Stimulated activated CD4-positive, alpha-beta T cell treated with anti-CD3 and anti-CD28 coated beads, Interleukin-2, amount 100 ng/mL, for 48 hours (primary cell): ENCODE results near the gene GRIK4.

Experiments used
- DNase-seq, 2 donors: peaks; one replicate each; pipeline ENCODE4 v3.0.0-alpha.2; 2020

Gene GRIK4

DNA sequence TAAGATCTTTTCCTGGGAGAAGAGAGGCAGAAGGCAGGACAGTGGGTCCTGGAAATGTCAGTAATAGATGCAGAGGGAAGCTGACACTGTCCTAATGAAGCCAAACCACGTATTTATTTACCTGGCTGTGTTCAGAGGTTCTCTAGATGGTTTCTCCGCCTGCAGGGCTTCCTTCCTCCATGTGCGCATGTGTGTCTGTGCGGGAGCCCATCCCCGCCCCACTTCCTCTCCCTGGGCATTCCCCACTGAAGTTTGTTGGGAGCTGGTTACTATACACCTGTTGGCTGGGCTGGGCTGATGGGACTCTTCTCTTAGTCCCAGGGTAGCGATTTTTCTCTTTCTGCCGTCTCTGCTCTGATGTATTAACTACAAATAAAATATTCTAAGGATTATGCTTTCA is 307.5 kb downstream of the GRIK4 start:
- no peak for DNase-seq

DNA sequence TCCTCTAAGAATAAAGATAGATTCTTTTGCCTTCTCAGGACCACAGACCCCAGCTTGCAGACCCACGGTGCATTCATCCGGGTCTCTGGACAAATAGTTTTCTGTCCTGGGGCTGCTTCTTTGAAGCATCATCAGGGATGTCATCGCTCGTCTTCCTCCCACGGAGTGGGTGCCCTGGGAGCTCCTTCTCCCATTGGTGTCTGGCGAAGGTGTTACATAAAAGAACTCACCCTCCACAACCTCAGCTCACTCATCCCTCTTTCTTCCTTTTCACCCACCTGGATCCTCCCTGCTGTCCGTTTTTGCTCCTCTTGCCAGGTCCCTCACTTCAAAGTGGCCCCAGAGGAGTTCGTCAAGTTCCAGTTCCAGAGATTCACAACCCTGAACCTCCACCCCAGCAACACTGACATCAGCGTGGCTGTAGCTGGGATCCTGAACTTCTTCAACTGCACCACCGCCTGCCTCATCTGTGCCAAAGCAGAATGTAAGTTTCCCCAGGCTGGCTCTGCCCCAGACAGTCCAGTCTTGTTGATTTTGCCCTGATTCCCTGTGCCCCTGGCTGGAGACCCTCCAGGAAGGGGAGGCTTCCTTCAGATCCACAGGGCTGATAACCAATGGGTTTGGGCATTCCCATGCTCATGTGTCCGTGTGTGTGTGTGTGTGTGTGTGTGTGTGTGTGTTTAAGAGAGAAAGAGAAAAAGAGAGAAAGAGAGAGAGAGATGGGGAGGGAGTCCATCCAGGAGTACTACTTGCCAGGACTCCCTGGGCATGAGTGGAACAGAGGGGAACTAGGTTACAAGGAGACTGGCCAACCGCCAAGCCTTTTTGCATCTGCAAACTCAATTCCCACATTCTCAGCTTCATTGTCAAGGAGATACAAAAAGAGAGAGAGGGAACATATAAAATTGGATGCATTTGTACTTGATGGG is 308.2 kb downstream of the GRIK4 start:
- DNase-seq, result no peak

DNA sequence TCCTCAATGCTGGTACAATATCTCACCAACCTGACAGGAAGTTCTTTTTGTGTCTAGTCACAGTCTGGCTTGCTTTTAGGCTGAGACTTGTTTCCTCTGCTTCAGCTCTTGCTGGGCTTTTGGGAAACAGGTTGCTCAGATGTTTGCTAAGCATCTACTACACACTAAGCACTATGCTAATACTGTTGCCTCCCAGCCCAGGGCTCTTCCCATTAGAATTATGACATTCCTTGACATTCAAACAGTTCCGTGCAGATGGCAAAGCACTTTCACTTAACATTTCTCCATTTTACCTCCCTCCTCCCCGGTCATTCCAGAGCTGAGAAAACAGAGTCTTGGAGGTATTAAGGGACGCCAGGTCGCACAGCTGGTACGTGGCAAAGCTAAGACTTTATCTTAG is 311.6 kb downstream of the GRIK4 start:
- no peak for DNase-seq

DNA sequence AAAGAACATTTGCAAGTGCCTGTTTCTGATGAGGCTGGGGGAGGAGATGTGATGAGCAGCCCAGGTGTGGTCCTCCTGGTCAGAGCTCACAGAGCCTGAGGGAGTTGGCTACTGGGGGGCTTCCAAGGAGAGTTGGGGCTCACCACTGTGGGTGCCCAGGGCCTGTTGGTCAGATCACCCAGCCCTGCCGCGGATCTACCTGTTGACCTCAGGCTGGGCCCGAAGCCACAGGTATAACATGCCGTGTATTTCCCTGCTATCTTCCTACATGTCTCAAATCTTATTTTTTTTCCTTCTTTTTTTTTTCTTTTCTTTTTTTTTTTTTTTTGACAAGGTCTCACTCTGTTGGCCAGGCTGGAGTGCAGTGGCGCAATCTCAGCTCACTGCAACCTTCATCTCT is 312.7 kb downstream of the GRIK4 start:
- DNase-seq, result no peak

DNA sequence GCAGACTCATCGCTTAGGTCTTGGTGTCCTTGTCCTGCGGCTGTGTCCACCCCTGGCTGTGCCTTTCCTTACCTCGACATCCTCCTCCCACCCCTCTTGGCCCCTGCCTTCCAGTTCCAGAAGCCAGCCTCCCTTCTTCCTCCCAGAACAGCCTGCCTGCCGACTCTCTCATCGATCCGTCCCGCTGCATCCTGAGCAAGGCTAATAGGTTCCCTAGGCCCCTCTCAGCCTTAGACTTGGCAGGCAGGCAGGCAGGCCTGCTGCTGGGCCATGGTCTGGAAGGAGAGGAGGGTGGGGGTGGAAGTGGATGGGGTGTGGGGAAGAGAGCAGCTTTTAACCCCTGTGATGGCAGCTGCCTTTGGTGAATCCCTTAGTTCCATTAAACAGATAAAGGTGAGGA is 315.6 kb downstream of the GRIK4 start:
- DNase-seq, result no peak

DNA sequence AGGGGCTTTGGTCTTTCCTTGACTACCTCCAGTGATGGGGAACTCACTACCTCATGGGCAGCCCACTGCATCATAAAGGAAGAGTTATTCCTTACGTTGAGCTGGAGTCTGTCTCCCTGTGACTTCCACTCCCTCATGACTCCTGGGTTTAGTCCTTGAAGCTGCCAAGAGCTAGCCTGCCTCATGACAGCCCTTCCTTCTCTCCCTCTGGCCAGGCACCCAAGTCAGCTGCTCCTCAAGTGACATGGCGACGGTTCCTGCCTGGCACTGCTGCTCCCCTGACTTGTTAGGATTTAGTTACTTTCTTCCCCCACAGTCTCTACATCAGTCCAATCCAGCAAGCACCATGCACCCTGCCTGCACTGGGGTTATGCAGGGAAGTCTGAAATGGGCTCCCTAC is 316.3 kb downstream of the GRIK4 start:
- DNase-seq, result no peak

DNA sequence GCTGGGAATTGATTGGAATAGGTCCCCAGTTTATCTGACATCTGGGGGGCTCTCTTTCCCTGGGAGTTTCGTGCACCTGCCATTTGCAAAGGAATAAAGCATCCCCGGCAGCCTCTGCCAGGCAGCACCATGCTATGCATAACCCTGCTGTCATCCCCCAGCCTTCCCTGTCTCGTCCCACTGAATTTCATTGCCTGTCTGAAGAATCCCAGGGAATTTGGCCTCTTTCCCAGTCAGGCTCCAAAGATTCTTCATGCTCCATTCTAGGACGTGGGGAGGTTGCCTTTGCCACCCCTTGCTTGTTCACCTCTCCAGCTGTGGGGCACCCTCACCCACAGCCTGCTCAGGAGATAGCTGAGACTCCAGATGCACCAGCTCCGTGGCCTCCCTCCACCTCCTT is 317.3 kb downstream of the GRIK4 start:
- no peak for DNase-seq

DNA sequence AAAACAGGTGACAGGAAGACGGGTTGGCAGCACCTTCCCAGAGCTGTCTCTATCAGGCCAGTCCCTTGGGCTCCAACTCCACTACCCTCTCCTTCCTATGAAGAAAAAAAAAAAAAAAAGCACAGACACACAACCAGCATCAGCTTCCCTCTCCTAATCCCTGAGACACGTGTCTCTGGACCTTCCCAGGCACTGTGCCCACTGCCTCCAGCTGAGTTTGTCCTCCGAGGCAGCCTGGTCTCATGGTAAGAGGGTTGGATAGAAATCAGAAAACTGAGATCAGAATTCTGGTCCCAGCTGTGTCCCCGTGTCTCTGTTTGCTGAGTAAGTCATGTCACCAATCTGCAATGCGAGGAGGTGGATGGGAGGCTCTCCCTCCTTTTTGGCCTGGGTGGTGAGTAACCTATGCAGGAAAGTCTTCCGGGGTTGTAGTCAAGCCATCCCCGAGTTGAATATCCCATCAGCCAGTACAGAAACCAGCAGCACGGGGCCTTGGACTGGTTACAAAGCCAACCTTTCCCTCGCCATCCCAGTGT is 318.6 kb downstream of the GRIK4 start:
- no peak for DNase-seq

DNA sequence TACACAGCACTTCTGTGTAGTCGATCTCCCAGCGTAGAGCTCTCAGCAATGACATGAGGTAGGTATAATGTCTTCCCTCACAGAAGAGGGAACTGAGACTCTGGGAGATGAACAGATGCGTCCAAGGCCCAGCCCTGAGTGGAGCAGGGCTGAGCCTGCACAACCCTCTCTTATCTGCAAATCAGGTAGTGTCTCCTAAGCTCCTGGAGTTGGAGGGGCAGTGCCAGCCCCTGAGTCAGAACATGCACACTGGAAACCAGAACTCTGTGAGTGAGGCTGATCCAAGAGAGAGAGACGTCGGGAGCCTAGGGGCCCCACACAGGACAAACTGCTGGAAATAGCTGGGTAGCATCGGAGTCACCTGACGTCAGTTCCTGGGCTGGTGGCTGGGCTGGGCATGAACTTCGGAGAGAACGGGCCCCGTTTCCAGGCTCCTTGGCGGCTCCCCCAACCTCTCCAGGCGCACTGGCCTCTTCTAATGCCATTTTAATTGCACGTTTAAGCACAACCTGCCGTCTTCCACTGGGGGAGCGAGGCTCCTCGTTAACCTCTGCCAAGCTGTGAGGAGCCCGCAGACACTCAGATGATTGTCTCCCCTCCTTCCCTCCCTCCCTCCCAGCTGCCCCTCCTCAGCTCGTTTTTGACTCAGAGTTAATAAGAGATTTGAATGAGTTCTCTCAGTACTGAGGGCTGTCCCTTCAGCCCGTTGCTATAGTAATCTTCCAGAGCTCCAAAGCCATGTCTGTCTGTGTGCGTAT is 321.1 kb downstream of the GRIK4 start:
- DNase-seq, result no peak

DNA sequence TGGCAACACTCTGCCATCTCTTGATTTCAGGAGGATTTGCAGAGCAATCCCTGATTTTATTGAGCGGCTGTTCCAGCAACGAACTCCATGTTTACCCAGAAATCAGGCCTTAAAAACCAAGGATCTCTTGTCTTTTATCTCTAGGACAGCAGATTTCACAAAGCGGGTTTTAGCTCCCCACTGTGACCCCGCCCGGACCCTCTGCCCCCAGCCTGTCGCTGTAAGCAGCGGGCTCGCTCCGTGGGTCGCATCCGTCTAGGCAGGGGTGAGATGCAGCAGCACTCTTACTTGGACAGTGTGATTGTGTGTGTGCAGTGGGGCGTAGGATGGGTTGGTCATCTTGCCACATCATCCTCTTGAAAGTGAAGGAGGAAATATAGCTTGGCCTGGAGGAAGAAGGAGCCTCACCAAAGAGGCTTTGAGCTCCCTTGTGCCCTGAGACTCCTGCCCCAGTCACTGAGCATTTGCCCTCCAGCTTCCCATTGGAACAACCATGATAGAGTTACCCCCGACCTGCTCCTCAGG is 323.2 kb downstream of the GRIK4 start:
- no peak for DNase-seq

DNA sequence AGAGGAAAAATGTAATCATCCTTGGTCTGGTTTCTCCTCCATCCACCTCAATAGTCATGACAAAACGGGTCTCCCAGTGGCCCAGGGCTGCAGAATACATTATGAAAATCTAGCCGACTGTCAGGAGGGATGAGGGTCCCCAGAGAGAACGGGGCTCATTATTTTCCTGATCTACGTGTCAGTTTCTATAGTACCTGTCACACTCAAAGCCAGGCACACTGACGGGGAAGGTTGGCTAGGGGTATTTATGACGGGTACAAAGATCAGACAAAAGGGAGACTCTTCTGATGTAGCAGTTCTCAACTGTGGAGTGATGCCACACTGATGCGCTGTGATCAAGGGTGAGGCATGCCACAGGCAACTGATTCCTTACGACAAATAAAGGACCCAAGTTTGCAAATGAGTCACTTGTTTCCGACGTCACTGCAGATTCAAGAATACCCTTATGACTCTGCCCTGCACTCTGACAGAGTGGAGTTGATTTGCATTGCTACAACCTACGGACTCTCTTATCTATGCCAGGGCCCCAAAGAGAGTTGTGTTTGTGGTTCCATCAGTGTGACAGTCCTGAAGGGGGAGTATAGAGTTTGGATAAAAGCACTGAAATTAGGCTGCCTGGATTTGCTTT is 324.2 kb downstream of the GRIK4 start:
- DNase-seq, result peak; percentile 23 to 30

DNA sequence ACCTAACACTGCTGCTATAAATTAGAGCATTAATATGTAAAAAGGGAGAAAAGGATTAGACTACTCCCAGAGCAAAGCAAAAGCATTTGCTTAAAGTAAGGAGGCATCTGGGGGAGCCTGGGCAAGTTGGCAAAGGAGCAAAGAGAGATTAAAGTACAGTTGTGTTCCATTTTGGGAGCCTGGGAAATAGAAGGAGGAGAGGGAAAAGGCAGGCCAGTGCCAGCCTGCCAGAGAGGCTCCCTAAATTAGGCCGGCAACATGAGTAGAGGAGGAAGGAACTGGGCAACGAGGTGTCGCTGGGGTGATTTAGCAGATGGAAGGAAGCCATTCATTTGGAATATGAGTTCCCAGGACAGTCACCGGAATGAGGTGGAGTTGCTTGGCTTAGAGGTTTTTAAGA is 326.1 kb downstream of the GRIK4 start:
- no peak for DNase-seq

DNA sequence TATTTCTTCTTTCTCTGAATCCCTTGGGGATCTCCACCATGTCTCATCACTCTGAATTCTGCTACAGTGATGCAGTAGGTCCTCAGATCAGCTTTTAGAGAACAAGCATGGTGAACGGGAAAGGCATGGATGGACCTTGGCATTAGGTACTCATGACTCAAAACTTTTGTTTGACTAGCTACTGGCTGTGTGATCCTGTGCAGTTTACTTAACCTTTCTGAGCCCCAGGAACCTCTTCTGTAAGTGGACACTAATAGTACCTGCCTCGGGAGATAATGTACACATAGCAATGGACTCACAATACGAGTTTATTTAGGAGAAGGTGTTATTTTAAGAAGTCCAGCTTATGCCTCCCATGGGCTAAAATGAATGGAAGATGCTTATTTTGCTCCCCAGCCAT is 327.7 kb downstream of the GRIK4 start:
- DNase-seq, result no peak

DNA sequence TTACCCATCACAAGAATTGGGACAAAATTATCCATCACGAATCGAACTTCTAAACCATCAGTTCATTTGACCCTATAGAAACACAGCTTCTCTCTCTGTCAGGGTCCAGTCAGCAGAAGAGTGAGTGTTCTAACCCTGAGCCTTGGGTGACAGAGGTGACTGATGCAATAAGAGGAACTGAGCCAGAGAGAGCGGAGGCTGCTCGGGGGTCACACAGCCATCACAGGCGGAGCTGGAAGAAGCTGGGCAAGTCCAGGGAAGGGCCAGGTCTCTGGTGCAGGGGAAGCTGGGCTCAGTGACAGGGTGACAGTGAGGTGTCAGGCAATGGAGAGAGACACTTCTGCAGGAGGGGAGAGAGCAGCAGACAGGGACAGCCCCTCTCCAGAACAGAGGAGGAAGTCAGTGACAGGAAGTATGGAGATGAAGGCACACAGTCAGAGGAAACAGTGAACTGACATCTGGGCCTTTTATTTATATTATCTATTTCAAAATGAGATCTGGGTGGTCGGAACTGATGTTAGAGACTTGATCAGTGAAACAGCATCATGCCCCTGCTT is 328.4 kb downstream of the GRIK4 start:
- DNase-seq, result no peak

DNA sequence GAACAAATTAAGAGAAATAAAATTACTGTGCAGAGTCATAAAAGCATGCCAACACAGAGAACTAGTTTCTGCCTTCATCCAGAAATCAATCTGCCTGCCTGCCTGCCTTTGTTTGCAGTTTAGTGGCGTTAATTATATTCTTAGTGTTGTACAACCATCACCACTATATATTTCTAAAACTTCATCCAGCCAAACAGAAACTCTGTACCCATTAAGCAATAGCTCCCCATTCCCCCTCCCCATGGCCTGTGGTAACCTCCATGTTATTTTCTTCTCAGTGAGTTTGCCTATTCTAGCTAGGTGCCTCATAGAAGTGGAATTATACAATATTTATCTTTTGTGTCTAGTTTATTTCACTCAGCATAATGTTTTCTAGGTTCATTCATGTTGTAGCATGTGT is 329.1 kb downstream of the GRIK4 start:
- no peak for DNase-seq

DNA sequence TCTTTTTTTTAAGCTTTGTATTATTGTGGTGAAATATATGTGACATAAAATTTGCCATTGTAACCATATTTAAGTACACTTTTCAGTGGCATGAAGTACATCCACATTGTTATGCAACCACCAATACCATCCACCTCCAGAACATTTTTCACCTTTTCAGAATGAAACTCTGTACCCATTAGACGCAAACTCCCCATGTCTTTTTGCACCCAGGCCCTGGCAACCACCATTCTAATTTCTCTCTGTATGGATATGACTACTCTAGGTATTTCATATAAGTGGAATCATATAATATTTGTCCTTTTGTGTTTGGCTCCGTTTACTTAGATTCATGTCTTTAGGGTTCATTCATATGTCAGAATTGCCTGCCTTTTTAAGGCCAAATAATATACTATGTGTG is 329.5 kb downstream of the GRIK4 start:
- DNase-seq, result no peak

DNA sequence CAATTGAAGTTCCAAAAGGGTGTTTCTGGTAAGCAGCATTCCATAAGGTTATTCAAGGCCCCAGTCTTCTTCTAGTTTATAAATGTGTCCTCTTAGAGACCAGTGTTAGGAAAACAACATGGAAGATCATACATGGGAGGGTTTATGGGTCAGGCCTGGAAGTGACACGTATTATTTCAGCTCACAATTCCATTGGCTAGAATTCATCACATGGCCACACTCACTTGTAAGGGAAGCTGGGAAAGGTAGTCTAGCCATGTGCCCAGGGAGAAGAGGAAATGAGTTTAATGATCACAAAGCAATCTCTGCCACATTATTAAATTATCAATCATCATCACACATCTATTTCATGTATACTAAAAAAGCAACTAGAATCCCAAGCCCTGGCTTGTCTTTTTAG is 330.6 kb downstream of the GRIK4 start:
- DNase-seq, result no peak

DNA sequence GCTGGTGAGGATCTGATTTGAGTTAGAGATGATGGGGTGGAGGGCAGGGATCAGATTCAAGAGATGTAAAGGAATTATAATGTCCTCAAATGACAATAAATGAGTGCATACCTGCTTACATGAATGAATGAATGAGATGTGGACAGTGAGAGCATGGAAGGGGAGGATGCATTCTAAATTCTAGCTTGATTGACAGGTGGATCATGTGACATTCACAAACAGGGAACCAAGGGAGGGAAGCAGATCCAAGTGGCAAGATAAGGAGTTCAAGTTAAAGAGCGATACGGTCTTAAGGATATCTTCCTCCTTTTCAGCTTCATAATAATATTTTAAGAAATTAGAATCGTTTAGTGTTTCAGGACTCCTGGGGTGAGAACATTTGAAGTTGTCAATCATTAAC is 341.9 kb downstream of the GRIK4 start:
- DNase-seq, result no peak

DNA sequence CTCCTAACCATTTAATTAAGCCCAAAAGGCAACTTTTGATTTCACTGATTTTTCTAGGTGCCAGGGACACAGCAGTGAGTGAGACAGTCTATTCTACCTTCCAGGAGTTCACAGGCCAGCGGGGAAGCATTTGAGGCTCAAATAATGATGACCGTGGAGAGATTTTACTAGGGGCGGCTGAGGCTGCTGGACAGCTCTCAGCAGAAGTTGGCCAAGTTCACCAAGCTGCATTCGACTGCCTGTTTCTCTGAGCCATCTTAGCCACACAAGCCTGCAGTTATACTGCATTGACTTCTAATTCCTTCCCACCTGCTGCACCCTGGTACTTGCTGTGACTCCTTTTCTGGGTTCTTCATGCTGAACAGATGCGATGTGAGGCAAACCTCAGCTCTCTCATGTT is 343.4 kb downstream of the GRIK4 start:
- DNase-seq, result no peak

DNA sequence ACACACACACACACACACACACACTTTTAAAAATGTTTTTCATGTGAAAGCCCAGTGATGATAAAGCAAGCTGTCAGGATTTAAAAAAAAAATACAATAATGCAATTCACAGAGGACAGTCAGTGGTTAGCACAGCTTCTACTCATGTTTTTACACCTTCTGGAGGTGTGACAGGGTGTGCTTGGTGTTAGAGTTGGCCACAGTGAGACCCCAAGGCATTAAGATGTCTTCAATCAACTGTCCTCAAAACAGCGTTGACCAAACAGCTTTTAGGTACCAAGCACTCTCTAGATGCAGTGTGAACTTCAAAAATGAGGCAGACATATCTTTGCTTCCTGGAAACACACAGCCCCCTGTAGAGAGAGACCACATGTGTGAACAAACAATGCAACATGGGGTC is 346.0 kb downstream of the GRIK4 start:
- DNase-seq, result no peak

DNA sequence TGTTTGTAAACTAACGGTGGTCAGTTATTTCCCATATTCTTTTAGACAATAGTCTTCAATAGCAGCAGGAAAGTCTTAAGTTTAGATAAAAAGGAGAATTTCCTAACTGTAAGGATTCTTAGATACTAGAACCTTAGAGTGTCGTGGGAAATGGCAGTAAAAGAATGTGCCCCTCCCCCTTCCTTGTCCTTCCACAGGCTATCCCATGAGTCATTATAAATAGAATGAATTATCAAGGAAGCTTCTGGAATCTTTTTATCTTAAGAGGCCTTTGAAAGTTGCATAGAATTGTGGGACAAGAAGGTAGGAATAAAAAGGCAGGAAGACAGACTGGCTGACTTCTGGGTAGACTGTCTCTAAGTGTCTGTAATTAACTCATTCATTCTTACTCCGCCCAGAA is 347.2 kb downstream of the GRIK4 start:
- no peak for DNase-seq

DNA sequence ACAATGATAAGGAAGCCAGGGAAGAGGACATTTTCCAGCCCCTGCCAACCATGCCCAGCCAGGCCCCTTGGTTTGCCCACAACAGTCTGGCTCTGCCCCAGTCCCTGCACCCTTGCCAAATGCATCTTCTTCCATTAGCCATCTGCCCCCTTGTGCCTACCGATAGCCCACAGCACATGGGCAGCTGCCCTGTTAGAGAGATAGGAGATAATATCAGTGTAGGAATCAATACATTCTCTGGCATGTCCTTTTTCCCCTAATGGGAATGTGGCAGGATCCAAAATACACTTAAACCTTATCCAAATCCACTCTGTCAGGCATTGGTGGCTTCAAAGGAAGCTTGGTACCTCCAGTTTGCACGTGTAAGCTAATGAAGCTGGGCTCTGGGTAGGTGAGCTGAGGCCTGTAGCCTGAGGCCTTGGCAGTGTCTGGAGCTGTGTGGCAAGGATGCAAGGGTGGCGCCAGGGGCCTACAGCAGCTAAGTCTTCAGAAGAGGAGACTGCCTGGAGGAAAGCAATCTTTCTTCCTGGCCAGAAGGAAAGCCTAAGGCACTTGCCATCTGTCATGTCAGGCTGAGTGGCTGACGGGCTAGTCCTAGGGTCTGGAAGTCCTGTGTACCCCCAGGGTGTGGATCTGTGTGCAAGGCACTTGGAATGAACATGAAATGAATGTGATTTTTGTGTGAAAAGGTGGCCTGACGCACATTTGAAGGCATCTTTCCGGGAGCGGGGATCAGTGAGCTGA is 348.2 kb downstream of the GRIK4 start:
- no peak for DNase-seq
